Lower leg skin (tissue), 3 donors: ENCODE measurements around the gene SPDYE2.
"Not testable (repeated sequence)": the region's sequence is repeated elsewhere in the genome, so short reads cannot be mapped to it uniquely, and the experiment has no call there.

Experiments used
- POLR2A ChIP-seq, 2 donors: fragments of 450-650 bp; IDR thresholded peaks; one replicate each; pipeline ENCODE4 v1.6.1; 2016 to 2017; ENCODE audit warnings: antibody characterized with exemption in 2 of 2, mild to moderate bottlenecking in 1 of 2, moderate library complexity in 1 of 2
- TF ChIP-seq, protein P1 (sequence below), 3 donors: fragments of 450-650 bp; IDR thresholded peaks; one replicate each; pipeline ENCODE4 v1.5.1; 2016; ENCODE audit warnings: antibody characterized with exemption in 3 of 3, mild to moderate bottlenecking in 3 of 3, moderate library complexity in 2 of 3

DNA sequence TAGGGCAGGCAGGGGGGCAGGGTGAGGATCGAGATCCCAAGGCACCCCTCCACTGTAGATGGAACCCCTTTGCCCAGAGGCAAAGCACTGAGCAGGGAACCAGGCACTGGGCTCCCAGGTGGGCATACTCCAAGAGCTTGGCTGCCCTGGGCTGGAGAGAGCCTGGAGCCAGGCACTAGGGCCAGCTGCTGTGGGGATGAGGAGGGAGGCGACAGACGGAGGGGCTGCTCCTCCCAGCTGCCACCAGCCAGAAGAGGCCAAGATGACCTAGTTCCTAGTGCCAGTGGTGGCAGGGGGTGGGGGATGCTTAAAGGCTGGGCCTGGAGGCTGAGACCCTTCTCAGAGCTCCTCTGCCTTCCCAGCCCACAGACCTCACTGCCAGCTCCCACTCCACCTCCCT is 35.1 kb upstream of the SPDYE2 start:
- TF ChIP-seq, protein P1, sequence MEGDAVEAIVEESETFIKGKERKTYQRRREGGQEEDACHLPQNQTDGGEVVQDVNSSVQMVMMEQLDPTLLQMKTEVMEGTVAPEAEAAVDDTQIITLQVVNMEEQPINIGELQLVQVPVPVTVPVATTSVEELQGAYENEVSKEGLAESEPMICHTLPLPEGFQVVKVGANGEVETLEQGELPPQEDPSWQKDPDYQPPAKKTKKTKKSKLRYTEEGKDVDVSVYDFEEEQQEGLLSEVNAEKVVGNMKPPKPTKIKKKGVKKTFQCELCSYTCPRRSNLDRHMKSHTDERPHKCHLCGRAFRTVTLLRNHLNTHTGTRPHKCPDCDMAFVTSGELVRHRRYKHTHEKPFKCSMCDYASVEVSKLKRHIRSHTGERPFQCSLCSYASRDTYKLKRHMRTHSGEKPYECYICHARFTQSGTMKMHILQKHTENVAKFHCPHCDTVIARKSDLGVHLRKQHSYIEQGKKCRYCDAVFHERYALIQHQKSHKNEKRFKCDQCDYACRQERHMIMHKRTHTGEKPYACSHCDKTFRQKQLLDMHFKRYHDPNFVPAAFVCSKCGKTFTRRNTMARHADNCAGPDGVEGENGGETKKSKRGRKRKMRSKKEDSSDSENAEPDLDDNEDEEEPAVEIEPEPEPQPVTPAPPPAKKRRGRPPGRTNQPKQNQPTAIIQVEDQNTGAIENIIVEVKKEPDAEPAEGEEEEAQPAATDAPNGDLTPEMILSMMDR (IDR thresholded peaks at IDR 0.05), result not testable (repeated sequence)
- not testable (repeated sequence) for TF ChIP-seq POLR2A (IDR thresholded peaks at IDR 0.05)
